Large intestine (tissue), 3 donors: ENCODE results near the gene EPHA5. TPM values are rescaled to one million over a fixed set of nuclear protein-coding genes. Genes with fewer than 3 reads are reported as not detected.
"Not testable (repeated sequence)": the region's sequence is repeated elsewhere in the genome, so short reads cannot be mapped to it uniquely, and the experiment has no call there.

Experiments used
- DNase-seq, 2 donors: peaks; one replicate each; pipeline versions ENCODE4 v3.0.0 to v3.0.0-alpha.2; 2013
- H3K27ac ChIP-seq: one replicate; pipeline ENCODE4 v1.5.1; 2013; ENCODE audit warnings: low read length
- H3K27me3 ChIP-seq: 2 replicates; pipeline ENCODE4 v1.6.1; 2013; ENCODE audit warnings: low read length; ENCODE audit not compliant: control insufficient read depth, insufficient read depth
- H3K36me3 ChIP-seq: 2 replicates; pipeline ENCODE4 v1.6.1; 2013; ENCODE audit warnings: low read length; ENCODE audit not compliant: control insufficient read depth, insufficient read depth
- H3K4me1 ChIP-seq: one replicate; pipeline ENCODE4 v1.6.1; 2013; ENCODE audit warnings: low read length; ENCODE audit not compliant: control insufficient read depth, insufficient read depth
- H3K4me3 ChIP-seq: one replicate; pipeline ENCODE4 v1.5.1; 2013; ENCODE audit warnings: low read length
- H3K9me3 ChIP-seq: one replicate; pipeline ENCODE4 v1.6.1; 2013; ENCODE audit warnings: mild to moderate bottlenecking, low read depth, low read length, moderate library complexity; ENCODE audit not compliant: control insufficient read depth
- WGBS: methylation state at CpG from one replicate; pipeline ENCODE4 v1.1.5; 2013; ENCODE audit warnings: low lambda C conversion rate; ENCODE audit not compliant: insufficient coverage; 5-methylcytosine and 5-hydroxymethylcytosine counted together
- polyA plus RNA-seq: library from polyadenylated mRNA; unstranded; fragments of 120-200 nt; gene quantifications from one replicate; pipeline ENCODE4 v1.2.1, GENCODE V29; 2013

Gene EPHA5
- polyA plus RNA-seq, 1 donor: 0.72 TPM

DNA sequence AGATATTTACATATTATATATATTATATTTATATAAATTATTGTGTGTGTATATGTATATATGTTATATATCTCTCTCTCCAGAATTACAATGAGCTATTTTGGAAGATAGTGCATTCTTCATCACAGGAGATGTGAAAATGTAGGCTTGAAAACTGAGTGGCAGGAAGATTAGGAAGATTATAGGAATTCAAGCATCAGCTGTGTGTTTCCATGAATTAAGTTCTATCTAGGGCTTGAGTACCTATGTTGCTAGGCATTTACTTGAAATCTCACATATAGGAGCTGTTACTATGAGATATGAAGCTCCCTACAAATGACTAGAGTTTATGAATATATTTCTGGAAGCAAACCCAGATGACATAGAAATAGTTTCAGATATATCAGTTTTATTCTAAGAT is 328.7 kb downstream of the EPHA5 start:
- Histone ChIP-seq H3K27me3 (no peaks in the 10 kb centered on the region), H3K27ac (no peak overlapping the region), H3K9me3 (no peaks in the 10 kb centered on the region), H3K36me3 (no peaks in the 10 kb centered on the region), H3K4me1 (no peaks in the 10 kb centered on the region), H3K4me3 (no peak overlapping the region)
- no peak for DNase-seq

DNA sequence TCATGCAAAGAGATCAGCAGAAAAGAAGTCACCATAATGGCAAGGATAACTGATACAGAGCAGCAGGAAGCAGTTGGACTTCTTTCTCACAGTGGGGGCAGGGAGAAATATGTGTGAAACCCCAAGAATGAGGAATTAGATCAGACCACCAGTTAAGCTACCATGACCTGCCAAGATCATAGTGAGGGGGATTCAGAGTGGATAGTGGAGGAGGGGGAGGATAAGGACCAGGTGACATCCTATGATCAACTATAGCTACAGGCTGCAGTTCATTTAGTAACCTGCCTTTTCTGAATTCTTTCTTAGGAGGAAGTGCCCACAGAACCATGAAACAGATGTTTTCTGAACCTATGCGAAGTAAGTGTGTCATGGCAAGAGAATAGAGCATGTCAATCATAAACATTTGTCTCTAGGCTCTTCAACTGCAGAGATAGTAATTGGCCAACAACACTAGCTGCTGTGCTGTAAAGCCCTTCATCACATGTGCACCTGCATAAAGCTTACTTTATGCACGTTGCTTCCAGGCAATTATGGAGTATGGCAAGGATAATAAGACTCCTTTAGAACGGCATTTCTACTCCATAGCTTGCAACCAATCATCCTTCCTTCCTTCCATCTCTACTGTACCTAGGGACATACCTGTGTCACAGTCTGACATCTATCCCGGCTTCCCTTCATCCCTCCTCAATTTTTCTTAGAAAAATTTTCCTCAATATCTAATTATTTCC is 329.7 kb downstream of the EPHA5 start:
- no peak overlapping the region for H3K4me3 ChIP-seq

DNA sequence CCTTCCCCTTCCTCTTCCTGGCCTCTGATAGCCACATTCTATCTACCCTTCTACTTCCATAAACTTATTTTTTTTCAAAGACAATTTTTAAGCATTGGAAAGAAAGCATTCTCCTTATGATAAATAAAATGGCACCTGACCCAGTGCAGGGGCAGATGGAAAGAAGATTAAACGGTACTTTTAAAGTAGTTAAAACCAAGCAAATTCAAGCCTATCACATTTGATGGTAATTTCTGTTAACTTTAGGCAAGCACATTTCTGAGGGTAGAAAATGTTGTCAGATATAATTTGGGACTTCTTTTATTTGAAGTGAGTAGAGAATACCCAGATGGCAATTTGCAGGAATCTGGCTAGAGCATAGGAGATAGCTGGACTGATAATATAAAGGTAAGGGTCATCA is 332.9 kb downstream of the EPHA5 start:
- no peaks in the 10 kb centered on the region for H3K27me3 ChIP-seq
- no peaks in the 10 kb centered on the region for H3K4me1 ChIP-seq
- H3K36me3 ChIP-seq: no peaks in the 10 kb centered on the region
- H3K9me3 ChIP-seq: no peaks in the 10 kb centered on the region
- no peak for DNase-seq
- no peak overlapping the region for H3K4me3 ChIP-seq
- 88% methylated on average over 1 of the region's 1 CpG for WGBS
- H3K27ac ChIP-seq: no peak overlapping the region

More for the DNA sequence above, 329.7 kb downstream of the EPHA5 start:
- Histone ChIP-seq H3K36me3 (no peaks in the 10 kb centered on the region), H3K27me3 (no peaks in the 10 kb centered on the region), H3K9me3 (no peaks in the 10 kb centered on the region), H3K27ac (no peak overlapping the region), H3K4me1 (no peaks in the 10 kb centered on the region)
- WGBS: 94% methylated on average over 2 of the region's 4 CpGs
- DNase-seq: no peak

DNA sequence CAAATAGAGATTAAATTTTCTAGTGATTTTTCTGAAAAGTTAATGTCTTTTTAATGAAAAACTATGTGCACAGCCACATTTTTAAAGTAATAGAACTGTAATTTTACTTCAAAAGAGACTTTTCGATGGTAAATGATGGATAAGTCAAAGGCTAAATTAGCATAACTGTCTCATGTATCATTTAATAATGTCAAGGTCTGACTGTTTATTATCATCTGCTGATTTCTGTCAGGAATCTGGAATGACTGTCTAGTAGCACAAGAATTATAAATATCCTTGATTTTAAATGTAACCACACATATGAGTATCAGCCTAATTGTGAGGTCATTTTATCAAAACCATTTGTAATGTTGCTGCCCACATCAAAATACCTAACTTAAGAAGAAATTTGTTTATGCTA is 333.8 kb downstream of the EPHA5 start:
- Histone ChIP-seq H3K27ac (no peak overlapping the region), H3K4me3 (no peak overlapping the region), H3K9me3 (no peaks in the 10 kb centered on the region), H3K4me1 (no peaks in the 10 kb centered on the region), H3K36me3 (no peaks in the 10 kb centered on the region), H3K27me3 (no peaks in the 10 kb centered on the region)
- no peak for DNase-seq
- 100% methylated on average over 1 of the region's 1 CpG for WGBS

DNA sequence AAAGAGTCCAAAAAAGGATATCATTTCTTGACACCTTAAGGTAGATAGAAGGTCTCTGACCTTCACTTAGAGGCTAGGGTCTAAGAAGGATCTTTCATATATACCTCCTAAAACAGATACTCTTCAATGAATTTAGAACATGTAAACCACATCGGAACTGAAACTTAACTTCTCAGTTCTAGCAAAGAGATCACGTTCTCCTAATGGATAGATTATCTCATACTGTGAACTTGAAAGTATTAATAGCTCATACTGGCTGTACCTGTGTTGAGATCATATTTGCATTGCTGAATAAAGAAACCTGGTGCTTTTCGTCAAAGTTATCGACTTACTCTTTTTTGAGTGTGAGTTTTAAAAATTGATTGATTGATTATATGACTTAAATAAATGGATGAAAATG is 353.8 kb downstream of the EPHA5 start:
- WGBS: 85% methylated on average over 2 of the region's 4 CpGs
- Histone ChIP-seq H3K4me3 (no peak overlapping the region), H3K36me3 (no peaks in the 10 kb centered on the region), H3K9me3 (no peaks in the 10 kb centered on the region), H3K27ac (no peak overlapping the region), H3K27me3 (no peaks in the 10 kb centered on the region), H3K4me1 (no peaks in the 10 kb centered on the region)
- DNase-seq: no peak

DNA sequence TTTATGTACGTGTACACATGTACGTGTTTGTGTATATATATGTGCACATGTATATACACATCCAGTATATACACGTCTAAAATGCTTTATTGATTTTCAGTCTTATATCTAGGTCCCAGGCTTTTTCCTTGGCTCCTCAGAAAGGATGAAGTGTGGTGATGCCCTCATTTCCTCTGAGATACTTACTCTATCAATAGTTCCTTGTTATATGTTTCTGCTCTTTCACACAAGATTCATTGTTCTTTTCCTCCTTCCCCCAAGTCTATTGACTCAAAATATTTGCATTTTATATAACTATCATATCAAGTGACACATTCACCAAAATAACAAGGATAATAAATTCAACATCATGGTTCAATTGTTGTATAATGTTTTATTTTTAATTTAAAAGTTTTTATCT is 359.2 kb downstream of the EPHA5 start:
- H3K4me3 ChIP-seq: no peak overlapping the region
- no peaks in the 10 kb centered on the region for H3K9me3 ChIP-seq
- WGBS: 96% methylated on average over 3 of the region's 3 CpGs
- no peaks in the 10 kb centered on the region for H3K27me3 ChIP-seq
- H3K4me1 ChIP-seq: no peaks in the 10 kb centered on the region
- H3K27ac ChIP-seq: no peak overlapping the region
- H3K36me3 ChIP-seq: no peaks in the 10 kb centered on the region
- DNase-seq: no peak

DNA sequence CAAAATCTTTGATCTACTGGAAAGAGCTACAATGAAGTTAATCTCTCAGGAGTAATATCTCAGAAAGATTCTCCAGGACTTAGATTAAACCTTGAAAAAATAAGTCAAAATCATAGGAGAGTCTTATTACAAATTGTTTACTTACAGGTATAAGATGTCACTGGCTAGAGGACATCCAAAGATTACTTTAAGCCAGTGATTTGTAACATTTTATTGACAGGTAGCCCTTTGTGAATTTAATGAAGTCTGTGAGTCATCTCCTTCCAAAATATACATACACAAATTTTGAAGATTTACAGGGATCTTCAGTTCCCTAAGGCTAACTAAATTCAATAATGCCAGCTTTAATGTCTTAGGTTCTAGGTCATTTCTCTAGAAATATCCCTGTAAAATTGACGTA is 359.7 kb downstream of the EPHA5 start:
- Histone ChIP-seq H3K4me1 (no peaks in the 10 kb centered on the region), H3K4me3 (no peak overlapping the region), H3K27ac (no peak overlapping the region), H3K36me3 (no peaks in the 10 kb centered on the region), H3K9me3 (no peaks in the 10 kb centered on the region), H3K27me3 (no peaks in the 10 kb centered on the region)
- DNase-seq: no peak
- 100% methylated on average over 1 of the region's 1 CpG for WGBS

DNA sequence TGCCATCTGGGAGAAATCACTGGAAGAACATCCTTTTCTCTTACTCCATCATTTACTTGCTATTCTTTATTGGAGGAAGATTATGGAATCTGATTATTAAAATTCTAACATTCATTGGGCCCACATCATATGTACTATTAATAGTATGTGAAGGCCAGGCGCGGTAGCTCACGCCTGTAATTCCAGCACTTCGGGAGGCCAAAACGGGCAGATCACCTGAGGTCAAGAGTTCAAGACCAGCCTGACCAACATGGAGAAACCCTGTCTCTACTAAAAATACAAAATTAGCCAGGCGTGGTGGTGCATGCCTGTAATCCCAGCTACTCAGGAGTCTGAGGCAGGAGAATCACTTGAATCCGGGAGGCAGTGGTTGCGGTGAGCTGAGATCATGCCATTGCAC is 361.7 kb downstream of the EPHA5 start:
- not testable (repeated sequence) for H3K4me1 ChIP-seq, DNase-seq, H3K27me3 ChIP-seq, H3K4me3 ChIP-seq, H3K27ac ChIP-seq, H3K9me3 ChIP-seq, H3K36me3 ChIP-seq
- 100% methylated on average over 1 of the region's 8 CpGs for WGBS

DNA sequence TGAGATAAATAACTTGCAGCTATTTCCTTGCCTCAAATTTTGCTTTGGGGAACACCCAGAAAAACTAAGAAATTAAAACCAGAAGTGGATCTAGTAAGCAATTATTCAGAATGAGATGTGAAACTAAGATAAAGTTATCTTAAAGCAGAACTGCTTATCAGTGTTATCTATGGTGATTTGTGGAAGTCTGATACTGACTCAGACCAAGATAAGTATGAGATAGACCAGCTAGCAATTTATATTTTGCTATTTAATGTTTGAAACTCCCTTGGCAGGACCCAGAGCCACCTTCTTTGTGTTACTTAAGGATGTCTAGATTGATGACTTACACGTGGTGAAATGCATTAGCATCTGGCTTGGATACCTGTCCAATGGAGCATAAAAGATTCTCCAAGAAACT is 368.1 kb downstream of the EPHA5 start:
- no peaks in the 10 kb centered on the region for H3K9me3 ChIP-seq
- no peaks in the 10 kb centered on the region for H3K36me3 ChIP-seq
- no peak for DNase-seq
- H3K27ac ChIP-seq: no peak overlapping the region
- H3K4me1 ChIP-seq: no peaks in the 10 kb centered on the region
- H3K4me3 ChIP-seq: no peak overlapping the region
- no CpG with 5 or more reads among the region's 1 CpG for WGBS
- no peaks in the 10 kb centered on the region for H3K27me3 ChIP-seq

DNA sequence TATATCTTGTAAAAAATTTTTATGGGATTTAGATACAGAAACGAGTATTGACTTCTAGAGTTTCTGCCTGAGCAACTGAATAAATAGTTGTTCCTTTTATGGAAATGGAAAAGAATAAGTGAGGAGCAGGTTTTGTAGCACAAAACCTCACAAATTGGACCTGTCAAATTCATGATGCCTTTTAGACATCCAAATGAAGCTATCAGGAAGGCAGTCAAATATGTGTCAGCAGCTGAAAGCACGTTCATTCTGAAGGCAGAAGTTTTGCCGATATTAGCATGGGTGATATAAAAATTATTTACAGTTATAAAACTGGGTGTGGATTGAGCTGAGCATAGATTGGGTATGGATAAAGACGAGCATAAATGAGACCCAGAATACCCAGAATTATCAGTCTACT is 374.0 kb downstream of the EPHA5 start:
- Histone ChIP-seq H3K27ac (no peak overlapping the region), H3K27me3 (no peaks in the 10 kb centered on the region), H3K4me1 (no peaks in the 10 kb centered on the region), H3K9me3 (no peaks in the 10 kb centered on the region), H3K36me3 (no peaks in the 10 kb centered on the region), H3K4me3 (no peak overlapping the region)
- WGBS: 86% methylated on average over 2 of the region's 4 CpGs
- no peak for DNase-seq

DNA sequence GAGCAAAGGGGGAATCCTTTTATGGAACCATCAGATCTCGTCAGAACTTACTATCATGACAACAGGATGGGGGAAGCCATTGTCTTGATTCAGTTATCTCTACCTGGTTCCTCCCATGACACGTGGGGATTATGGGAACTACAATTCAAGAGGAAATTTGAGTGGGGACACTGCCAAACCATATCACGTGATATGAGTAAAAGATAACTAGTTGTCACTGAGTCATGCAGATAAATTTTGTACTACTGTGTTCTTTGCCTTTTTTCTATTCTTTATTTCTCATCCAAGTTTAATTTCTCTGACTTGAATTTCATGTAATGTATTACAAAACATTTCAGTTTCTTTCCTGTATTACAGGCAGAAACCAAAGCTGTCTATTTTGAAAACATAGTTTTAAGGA is 383.2 kb downstream of the EPHA5 start:
- no peak overlapping the region for H3K27ac ChIP-seq
- no peak for DNase-seq
- no peaks in the 10 kb centered on the region for H3K9me3 ChIP-seq
- H3K27me3 ChIP-seq: no peaks in the 10 kb centered on the region
- H3K4me3 ChIP-seq: no peak overlapping the region
- no peaks in the 10 kb centered on the region for H3K36me3 ChIP-seq
- WGBS: 40% methylated on average over 1 of the region's 3 CpGs
- H3K4me1 ChIP-seq: no peaks in the 10 kb centered on the region
